PC-3 (cell line): Measurements from ENCODE around the gene TMEM255B. TPM values are rescaled to one million over a fixed set of nuclear protein-coding genes. Genes with fewer than 3 reads are reported as not detected.
A peak's percentile ranks its signal among the peaks of the same experiment; 100 is the strongest.

Experiments
- ATAC-seq: fragments of 200-7000 bp; cut with Tn5 transposase; 2 replicates; pipeline ENCODE4 v1.9.1; 2020; ENCODE audit warnings: mild to moderate bottlenecking, moderate library complexity
- BruUV-seq: library from RNA; stranded (reverse); fragments of 400-500 nt; replicated peaks from 2 replicates; lab custom pipeline; 2021; lab: Mats Ljungman, UMichigan
- CTCF ChIA-PET: fragments of 300-600 bp; sonication (Branson Sonifier 250); formaldehyde crosslinking; loops from one replicate; lab custom pipeline; 2022; ENCODE audit warnings: antibody characterized with exemption; lab: Charles Lee
- POLR2A ChIA-PET: fragments of 300-600 bp; sonication (Branson Sonifier 250); formaldehyde crosslinking; loops from one replicate; lab custom pipeline; 2022; ENCODE audit warnings: antibody characterized with exemption; ENCODE audit not compliant: unreplicated experiment; lab: Charles Lee
- DNase-seq: peaks from one replicate; pipeline ENCODE4 v3.0.0-alpha.2; 2015
- H2AFZ ChIP-seq: fragments of 300-600 bp; sonication (generic); 2 replicates; pipeline ENCODE4 v1.6.0; 2016; ENCODE audit warnings: antibody characterized with exemption, low read length
- H3F3A ChIP-seq: fragments of 300-600 bp; sonication (generic); one replicate; pipeline ENCODE4 v1.6.0; 2017; ENCODE audit warnings: antibody characterized with exemption, low read length, control low read depth, mild to moderate bottlenecking; ENCODE audit not compliant: unreplicated experiment
- H3K27ac ChIP-seq: fragments of 300-600 bp; sonication (generic); 2 replicates; pipeline ENCODE4 v1.5.1; 2016; ENCODE audit warnings: mild to moderate bottlenecking, low read length
- H3K27me3 ChIP-seq: fragments of 300-600 bp; sonication (generic); 2 replicates; pipeline ENCODE4 v1.6.1; 2016; ENCODE audit warnings: low read length, mixed read lengths
- H3K36me3 ChIP-seq: fragments of 300-600 bp; sonication (generic); 2 replicates; pipeline ENCODE4 v1.6.1; 2016; ENCODE audit warnings: low read depth, mixed run types, low read length, mixed read lengths
- H3K4me1 ChIP-seq: fragments of 300-600 bp; sonication (generic); 2 replicates; pipeline ENCODE4 v1.5.1; 2016; ENCODE audit warnings: low read length; ENCODE audit not compliant: insufficient read depth
- H3K4me2 ChIP-seq: fragments of 300-600 bp; sonication (generic); 2 replicates; pipeline ENCODE4 v1.6.0; 2016; ENCODE audit warnings: low read length
- H3K4me3 ChIP-seq: fragments of 300-600 bp; sonication (generic); 2 replicates; pipeline ENCODE4 v1.5.1; 2016; ENCODE audit warnings: mild to moderate bottlenecking, low read length, mixed read lengths
- H3K79me2 ChIP-seq: fragments of 300-600 bp; sonication (generic); 2 replicates; pipeline ENCODE4 v1.6.1; 2017; ENCODE audit warnings: low read length, mixed read lengths
- H3K9ac ChIP-seq: fragments of 300-600 bp; sonication (generic); 2 replicates; pipeline ENCODE4 v1.6.0; 2016; ENCODE audit warnings: mild to moderate bottlenecking, low read length
- H3K9me2 ChIP-seq: fragments of 300-600 bp; sonication (generic); replicated peaks from 2 replicates; pipeline ENCODE4 v1.6.1; 2016; ENCODE audit warnings: mixed run types, low read length, mixed read lengths
- H3K9me3 ChIP-seq: fragments of 300-600 bp; sonication (generic); 2 replicates; pipeline ENCODE4 v1.6.1; 2016; ENCODE audit warnings: low read length, mixed read lengths
- H4K20me1 ChIP-seq: fragments of 300-600 bp; sonication (generic); 2 replicates; pipeline ENCODE4 v1.6.1; 2016; ENCODE audit warnings: low read length, mixed read lengths
- EZH2 ChIP-seq: fragments of 300-600 bp; sonication (generic); IDR thresholded peaks from one replicate; pipeline ENCODE4 v1.6.1; 2017; ENCODE audit warnings: antibody characterized with exemption, mild to moderate bottlenecking, low read length; ENCODE audit not compliant: unreplicated experiment
- EZH2phosphoT487 ChIP-seq: fragments of 300-600 bp; sonication (generic); IDR thresholded peaks from 2 replicates; pipeline ENCODE4 v1.6.1; 2018; ENCODE audit warnings: mild to moderate bottlenecking, antibody characterized with exemption, low read length, borderline replicate concordance
- intact Hi-C: fragments of 100-400 bp; cut with micrococcal nuclease; formaldehyde crosslinking; loops from 2 replicates; pipeline ENCODE4 v1.9.0; 2023
- total RNA-seq: library from RNA; depleted of rRNA; stranded (reverse); fragments of >200 nt; gene quantifications from 2 replicates; pipeline ENCODE4 v1.2.3, GENCODE V29; 2014
- TF ChIP-seq, protein P1 (sequence below): fragments of 300-600 bp; sonication (generic); conservative IDR thresholded peaks from 2 replicates; pipeline ENCODE4 v1.5.1; 2017; ENCODE audit warnings: antibody characterized with exemption, low read depth, mild to moderate bottlenecking, low read length

Gene TMEM255B
- total RNA-seq, 1 experiment from 2014 or later, result 26.9 TPM

DNA sequence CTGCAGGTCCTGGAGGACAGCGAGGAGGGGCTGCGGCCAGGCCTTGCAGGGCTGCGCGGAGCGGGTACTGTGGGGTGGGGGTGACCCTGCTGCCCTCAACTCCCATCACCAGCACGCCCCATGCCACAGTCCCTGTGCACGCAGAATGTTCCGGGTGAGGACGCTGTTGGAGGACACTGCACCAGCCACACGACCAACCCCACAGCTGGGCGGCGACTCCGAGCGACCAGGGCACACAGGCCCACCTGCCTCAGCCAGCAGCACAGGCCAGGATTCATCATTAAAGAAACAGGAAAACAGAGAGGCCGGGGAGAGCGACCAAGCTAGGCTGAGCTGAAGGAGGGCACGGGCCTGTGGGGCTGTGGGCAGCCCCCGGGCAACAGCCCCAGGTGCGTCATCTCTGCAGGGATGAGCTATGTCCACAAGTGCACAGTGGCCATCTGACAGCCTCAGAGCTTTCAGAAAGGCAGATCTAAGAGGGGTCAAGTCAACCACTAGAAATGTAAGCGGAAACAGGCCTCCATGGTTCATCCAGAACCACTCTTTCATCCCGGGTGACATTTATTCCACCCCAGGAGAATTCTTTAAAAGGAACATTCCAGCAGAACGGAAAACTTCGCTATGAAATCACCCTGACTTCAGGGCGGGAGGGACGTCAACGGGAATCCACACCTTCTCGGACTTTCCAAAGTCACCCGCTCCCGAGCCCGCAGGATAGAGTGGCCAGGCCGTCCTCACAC is 103.3 kb downstream of the TMEM255B start:
- H3K36me3 ChIP-seq, result no peaks in the 10 kb centered on the region
- CTCF ChIA-PET, result no interaction called here
- no peaks in the 10 kb centered on the region for H3F3A ChIP-seq
- ATAC-seq (no peak), DNase-seq (no peak)
- no peak overlapping the region for H3K27ac ChIP-seq
- peak overlapping the region; percentile 66; the same call in 1 of the 2 replicates for H3K4me3 ChIP-seq
- no peak overlapping the region for H3K9ac ChIP-seq
- H3K79me2 ChIP-seq, result peaks cover 68% of the 10 kb centered on the region
- no peaks in the 10 kb centered on the region for H3K9me3 ChIP-seq
- H3K4me2 ChIP-seq, result peak overlapping the region; percentile 79
- H3K9me2 ChIP-seq, result no peaks in the 10 kb centered on the region
- H2AFZ ChIP-seq, result no peak overlapping the region
- H4K20me1 ChIP-seq, result no peaks in the 10 kb centered on the region
- POLR2A ChIA-PET, result no interaction called here
- H3K27me3 ChIP-seq, result no peaks in the 10 kb centered on the region
- peaks cover 4% of the 10 kb centered on the region; the same call in 1 of the 2 replicates for H3K4me1 ChIP-seq
- intact Hi-C loops, result loop anchor here (5.0 kb wide), 2 partner anchors 35 to 40 kb away; no protein-coding TSS in a partner anchor
- BruUV-seq, result TSS peak; percentile 16
- no peak for TF ChIP-seq EZH2
- no peak for TF ChIP-seq EZH2phosphoT487
- TF ChIP-seq, protein P1, sequence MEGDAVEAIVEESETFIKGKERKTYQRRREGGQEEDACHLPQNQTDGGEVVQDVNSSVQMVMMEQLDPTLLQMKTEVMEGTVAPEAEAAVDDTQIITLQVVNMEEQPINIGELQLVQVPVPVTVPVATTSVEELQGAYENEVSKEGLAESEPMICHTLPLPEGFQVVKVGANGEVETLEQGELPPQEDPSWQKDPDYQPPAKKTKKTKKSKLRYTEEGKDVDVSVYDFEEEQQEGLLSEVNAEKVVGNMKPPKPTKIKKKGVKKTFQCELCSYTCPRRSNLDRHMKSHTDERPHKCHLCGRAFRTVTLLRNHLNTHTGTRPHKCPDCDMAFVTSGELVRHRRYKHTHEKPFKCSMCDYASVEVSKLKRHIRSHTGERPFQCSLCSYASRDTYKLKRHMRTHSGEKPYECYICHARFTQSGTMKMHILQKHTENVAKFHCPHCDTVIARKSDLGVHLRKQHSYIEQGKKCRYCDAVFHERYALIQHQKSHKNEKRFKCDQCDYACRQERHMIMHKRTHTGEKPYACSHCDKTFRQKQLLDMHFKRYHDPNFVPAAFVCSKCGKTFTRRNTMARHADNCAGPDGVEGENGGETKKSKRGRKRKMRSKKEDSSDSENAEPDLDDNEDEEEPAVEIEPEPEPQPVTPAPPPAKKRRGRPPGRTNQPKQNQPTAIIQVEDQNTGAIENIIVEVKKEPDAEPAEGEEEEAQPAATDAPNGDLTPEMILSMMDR, result no peak

- ChIA-PET CTCF (no interaction called here), POLR2A (no interaction called here)
- ATAC-seq (no peak), DNase-seq (no peak)
- Histone ChIP-seq H3K4me2 (peak overlapping the region; percentile 79), H3K4me1 (peaks cover 4% of the 10 kb centered on the region; the same call in 1 of the 2 replicates), H3K9me3 (no peaks in the 10 kb centered on the region), H4K20me1 (no peaks in the 10 kb centered on the region), H3K36me3 (no peaks in the 10 kb centered on the region), H3F3A (no peaks in the 10 kb centered on the region), H3K9ac (no peak overlapping the region), H3K9me2 (no peaks in the 10 kb centered on the region), H3K79me2 (peaks cover 62% of the 10 kb centered on the region), H2AFZ (no peak overlapping the region), H3K27ac (no peak overlapping the region), H3K27me3 (no peaks in the 10 kb centered on the region), H3K4me3 (peak overlapping the region; percentile 66)
- TF ChIP-seq EZH2 (no peak), EZH2phosphoT487 (no peak)
- TF ChIP-seq, protein P1, result no peak
- intact Hi-C loops, result loop anchor here (5.0 kb wide), 2 partner anchors 34 to 41 kb away; no protein-coding TSS in a partner anchor
- no TSS peak for BruUV-seq
Measured at GRCh38 chr13:113862931-113863523, 104.0 kb downstream of the TMEM255B start.
